GM18499 (cell line): Measurements from ENCODE around the gene OVCA2.

ENCODE experiments used
- ATAC-seq: cut with Tn5 transposase; IDR thresholded peaks from one replicate; pipeline ENCODE4 v1.9.1; 2021; ENCODE audit warnings: moderate number of reproducible peaks; ENCODE audit not compliant: insufficient read depth, unreplicated experiment

The OVCA2 gene

DNA sequence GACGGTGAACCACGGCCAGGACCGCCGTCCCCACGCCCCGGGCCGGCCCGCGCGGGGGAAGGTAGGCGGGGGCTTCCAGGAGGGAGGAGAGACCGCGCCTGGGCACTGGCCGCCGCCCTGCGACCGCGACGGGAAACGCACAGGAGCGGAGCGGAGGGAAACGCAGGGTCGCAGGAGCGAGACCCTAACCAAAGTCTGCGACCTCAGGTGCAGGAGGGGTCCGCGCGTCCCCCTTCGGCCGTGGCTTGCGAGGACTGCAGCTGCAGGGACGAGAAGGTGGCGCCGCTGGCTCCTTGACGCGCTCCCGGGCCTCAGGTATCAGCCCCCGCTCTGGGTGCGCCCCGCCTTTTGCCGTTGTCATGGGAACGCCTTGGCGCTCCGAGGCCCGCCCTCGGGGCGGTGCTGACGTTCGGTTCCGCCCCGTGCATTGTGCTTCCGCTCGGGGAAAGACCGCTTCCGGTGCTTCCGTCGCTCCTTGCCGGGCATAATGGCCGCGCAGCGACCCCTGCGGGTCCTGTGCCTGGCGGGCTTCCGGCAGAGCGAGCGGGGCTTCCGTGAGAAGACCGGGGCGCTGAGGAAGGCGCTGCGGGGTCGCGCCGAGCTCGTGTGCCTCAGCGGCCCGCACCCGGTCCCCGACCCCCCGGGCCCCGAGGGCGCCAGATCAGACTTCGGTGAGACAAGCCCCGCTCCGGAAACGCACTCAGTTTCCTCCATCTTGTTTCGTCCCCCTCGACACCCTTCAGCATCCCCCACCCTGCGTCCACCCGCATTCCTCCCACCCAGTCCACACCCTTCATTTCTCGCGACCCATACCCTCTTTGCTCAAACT, at the start of gene OVCA2:
TSS of gene OVCA2 (plus strand) at position 462 of the 829 bp plus-strand sequence. CDS start at position 488, 26 bp downstream.
- peak; percentile 65 for ATAC-seq

DNA sequence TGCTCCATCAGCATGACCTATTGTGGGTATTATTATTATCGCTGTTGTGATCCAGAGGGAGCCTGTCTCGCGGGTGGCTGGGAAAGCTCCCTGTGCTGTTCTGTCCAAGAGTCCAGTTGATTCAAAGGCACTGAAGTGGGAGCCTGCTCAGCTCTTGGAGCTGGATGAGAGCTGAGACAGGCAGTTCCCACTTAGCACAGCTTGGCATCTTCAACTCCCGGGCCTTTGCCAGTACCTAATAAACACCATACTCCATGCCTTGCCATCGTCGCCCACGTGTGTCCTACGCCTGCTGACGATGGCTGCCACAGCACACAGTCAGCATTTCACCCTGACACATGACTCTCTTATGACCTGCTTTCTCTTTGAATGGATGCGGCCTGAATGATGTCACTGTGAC, 49.3 kb upstream of the OVCA2 start:
- ATAC-seq = no peak

DNA sequence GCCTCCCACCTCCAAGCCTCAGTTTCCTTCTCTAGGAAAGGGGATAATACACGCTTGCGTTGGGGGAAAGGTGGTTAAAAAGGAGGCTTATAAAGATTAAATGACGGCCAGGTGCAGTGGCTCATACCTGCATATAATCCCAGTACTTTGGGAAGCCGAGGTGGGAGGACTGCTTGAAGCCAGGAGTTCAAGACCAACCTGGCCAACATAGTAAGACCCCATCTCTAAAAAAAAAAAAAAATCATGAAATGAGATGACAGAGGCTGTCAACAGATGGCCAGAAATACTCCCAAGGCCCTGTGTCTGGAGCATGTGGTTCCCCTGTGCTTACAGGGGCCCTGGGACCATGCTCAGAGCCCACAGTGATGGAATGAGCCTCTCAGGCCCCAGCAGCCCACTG, 47.1 kb upstream of the OVCA2 start:
- ATAC-seq = no peak

DNA sequence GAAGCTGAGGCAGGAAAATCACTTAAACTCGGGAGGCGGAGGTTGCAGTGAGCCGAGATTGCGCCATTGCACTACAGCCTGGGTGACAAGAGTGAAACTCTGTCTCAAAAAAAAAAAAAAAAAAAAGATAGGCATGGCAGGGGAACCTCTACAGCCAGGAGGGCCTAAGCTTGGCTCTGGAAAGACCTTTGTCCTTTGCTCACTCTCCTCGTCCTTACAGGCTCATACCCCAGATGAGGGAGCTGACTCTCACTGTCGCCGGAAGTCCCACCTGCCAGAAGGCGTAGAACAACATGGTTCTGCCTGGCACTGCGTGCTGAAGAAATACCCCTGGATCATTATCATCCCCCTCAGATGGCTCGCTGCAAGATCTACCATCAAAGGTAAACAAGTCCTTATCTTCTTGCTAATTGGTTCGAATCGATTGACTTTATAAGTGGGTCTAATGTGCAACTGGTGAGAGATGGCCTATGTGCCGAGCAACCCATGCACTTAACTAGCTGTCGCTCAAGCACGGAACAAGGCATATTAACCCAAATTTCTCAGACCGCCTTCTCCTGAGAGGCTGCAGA, 46.4 kb upstream of the OVCA2 start:
- no peak for ATAC-seq

DNA sequence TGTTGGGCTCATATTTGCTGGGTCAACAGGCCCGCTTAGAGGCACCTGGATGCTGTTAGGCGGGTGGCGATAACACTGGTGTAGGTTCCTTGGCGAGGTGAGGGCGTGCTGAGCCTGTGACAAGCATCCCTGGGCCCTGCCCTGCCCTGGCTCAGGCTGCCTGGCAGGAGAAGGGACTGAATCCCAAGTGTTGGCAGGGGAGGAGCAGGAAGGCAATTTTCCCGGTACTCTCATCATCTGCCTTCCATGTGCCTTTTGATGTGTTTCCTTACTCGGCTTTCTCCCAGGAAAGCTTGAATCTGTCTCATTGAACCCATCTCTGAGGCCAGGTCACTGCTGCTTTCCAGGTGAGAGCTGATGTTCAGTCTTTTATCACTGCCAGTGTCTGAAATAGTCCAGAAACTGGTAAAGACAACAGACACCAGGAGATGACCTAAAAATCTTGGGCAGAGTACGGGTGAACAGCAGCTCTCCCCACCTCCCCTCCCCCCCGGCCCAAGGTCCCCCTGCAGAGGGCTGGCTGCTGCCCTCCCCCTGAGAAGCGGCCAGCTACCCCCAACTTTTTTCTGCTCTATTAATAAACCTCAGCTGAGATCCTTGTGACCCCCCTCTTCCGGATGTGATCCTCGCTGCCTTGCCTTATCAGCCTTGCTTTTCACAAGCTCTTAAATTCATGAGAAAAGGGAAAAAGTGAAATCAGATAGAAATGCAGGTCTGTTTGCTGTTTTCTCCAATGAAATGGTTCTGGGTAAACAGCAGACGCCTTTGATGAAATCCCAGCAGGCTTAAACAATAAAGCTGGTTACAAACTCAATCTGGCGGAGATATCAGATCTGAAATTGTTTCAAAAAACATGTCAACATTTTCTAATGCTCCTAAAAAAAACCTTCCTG, 45.7 kb upstream of the OVCA2 start:
- no peak for ATAC-seq

DNA sequence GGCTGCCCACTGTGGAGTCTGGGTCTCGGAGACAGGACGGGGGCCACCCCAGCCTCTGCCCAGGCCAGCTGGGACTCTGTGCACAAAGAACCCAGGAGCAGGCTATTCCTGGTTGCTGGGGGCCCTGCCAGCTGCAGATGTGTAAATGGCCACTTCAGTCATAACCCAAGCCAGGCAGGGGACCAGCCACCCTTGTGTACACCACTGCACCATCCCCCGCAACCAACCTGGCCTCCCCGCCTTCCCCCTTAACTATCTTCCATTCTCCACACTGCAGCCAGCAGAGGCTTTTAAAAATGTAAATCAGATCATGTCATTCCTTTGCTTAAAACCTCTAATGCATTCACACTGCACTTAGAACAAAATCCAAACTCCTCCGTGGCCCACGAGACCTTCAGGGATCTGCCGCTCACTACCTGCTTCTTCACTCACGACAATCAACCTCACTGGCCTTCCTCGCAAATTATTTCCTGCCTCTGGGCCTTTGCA, 45.0 kb upstream of the OVCA2 start:
- no peak for ATAC-seq

DNA sequence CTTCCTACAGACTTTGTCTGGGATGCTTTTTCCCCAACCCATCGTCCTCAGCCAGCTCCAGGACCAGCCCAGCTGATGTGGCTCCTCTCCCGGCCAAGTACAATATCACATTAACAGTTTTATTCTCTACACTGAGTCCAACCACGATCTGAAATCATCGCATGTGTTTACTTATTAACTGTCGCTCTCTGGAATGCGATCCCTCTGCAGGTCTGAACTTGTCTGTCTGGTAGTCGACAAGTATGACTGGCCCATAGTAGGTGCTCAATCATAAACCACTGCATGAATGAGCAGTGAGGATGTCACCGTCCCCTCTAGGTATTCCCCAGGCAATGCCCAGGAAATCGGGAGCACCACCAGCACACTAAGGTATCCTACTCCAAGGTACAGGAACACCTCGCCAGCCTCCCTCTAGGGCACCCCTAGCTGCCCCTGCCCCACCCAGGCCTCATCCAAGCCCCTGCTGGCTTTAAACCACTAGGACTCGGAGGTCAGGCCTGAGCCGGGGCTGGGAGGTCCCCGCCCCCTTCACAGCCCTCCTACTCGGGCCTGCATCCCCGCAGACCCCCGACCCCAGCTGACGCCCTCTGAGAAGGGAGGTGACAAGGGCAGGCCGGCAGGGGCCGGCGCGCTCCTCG, 44.4 kb upstream of the OVCA2 start:
- no peak for ATAC-seq

DNA sequence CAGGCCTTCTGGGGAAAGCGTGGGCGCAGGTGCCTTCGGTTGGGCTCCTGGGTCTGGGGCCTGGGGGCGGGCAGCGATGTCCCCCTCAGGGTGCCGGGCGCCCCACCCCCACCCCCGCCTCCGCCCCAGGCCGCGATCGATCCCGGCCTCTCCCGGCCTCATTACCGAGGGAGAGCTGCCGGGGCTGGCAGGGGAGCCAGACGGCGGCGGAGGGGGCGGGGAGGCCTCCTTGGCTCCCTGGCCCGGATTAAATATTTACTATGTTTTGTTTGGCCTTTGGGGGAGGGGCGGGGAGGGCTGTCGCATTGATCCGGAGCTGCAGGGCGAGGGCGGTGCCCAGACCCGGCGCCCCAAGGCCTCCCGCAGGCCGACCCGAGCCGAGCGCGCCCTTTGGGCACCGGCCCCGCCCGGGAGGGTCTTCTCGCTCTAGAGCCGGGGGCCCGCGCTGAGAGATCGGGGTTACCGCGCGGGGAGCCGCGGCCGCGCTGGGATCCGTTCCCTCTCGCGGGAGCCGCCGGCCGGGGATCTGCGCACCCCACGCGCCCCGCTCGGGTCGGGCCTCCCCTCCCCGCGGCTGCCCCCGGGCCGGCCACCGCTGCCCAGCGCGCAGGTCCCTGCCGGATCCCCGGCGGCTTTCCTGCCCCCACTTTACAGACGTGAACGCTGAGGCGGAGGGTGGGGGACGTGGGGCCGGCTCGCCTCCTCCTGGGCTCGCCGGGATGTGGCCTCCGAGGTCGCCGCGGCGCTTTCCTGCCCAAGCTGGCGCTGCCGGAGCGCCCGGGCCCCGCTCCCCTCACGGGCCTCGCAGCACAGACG, 43.7 kb upstream of the OVCA2 start:
- ATAC-seq = no peak

DNA sequence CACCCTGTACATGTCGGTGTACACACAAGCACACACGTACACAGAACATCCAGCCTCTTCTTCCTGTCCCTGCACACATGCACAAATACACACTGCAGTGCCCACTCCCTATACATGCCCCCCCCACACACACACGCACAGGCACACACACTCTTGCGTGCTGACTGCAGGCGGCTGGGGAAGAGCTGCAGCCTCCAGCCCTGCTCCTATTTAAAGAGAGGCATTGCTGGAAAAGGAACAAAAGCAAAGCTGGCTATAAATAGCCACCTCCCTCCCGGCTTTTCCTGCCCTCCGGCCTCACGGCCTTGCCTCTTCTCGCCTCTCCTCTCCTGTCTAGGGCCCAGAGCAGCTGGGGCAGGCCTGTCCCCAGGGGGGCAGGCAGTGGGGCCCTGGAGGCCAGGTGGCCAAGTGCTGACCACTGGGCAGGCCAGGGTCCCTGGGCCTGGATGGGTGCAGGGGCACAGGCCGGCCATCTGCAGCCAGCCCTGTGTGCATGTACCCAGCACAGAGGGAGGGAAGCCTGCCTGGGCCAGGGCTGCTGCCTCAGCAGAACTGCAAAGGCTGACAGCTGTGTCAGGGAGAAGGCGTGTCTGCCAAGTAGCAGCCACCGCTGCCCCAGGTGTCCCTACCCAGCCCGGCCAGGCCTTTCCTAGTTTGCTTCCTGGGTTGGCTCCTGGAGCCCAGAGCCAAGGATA, 42.1 kb upstream of the OVCA2 start:
- ATAC-seq = no peak

DNA sequence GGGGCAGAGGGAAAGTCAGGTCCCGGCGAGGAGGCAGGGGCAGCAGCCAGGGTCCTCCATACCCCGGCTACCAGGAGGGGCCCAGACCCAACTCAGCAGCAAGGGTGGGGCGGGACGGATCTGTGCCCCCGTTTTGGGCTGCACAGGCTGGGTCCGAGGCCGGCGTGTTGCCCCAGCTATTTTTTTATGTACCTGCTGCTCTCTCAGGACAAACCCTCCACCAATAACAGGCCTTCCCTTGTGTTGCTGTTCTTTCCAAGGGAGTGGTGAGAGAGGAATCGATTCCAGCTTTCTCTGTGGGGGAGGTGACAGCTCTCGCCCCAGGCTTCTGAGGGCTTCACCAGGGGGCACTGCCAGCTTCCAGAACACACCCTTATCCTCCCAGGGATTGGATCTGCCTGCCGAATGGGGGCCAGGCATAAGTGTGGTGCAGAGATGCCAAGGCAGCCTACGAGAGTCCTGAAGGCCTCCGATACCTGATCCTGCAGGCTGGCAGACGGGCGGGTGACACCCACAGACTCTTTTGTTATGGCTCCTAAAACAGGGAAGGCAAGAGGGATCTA, 39.0 kb upstream of the OVCA2 start:
- no peak for ATAC-seq

DNA sequence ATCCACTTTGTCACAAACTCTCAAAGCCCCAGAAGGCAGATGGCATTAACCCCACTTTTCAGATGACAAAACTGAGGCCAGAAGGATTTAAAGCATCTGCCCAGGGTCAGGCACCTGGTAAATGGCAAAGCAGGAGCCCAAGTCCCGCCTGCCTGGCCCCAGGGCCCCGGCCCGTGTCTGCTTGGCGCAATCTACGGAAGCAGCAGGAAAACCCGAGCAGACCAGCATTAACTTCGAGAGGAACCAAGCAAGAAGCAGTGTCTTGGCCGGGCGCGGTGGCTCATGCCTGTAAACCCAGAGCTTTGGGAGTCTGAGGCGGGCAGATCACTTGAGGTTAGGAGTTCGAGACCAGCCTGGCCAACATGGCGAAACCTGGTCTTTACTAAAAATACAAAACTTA, 38.3 kb upstream of the OVCA2 start:
- ATAC-seq = no peak

DNA sequence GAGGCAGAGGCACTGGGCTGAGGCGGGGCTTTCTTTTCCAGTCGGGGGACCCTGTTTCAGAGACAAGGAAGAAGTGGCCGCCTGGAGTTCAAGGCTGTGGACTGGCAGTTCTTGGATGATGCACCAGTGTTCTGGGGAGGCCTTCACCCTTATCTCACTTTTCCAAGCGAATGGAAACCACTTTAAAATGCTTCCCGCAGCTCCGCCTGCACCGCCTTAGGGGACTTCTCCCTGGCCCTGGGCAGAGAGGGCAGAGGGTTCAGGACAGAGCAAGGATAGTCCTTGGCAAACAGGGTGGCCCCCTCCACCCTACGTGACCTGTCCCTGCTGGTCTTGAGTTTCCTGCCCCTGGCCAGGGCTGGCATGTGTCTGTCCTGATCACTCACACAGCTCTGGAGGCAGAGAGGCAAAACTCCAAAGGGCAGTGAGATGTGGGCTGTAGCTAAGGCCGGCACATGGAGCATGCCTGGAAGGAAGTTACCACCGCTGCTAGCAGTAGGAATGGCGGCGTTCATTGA, 37.3 kb upstream of the OVCA2 start:
- ATAC-seq = no peak

DNA sequence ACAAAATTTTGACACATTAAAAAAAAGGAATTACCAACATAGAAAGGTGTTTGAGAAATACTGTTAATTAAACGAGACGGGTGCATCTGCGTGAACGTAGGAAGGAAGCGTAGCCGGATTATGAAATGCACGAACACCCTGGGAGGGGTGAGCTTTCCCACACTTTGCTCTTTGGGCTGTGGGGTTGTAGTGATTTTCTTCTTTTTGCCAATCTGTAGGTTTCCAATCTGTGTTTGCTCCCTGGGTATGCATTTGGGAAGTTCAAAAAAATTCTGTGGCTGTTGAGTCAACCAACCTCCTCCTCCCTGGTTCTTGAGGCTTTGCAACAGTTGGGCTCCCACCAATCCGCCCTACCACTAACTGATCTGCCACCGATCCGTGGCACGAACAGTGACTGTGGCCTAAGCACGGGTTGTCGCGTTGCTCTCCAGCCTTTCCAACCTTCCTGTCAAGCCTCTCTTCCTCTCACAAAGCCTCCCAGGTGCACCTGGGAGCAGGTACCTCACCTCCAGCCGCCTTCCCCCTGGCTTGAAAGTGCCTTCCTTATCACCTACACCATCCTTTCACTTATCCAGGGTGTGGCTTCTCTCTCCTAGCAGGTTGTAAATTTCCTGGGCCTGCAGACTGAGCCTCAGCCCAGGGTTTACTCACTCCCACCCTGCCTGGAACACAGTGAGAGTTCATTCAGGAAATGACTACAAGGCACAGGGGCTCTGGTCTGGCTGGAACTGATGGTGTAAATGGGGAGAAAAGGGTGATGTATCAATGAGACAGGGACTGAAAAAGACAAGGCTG, 33.3 kb upstream of the OVCA2 start:
- no peak for ATAC-seq

DNA sequence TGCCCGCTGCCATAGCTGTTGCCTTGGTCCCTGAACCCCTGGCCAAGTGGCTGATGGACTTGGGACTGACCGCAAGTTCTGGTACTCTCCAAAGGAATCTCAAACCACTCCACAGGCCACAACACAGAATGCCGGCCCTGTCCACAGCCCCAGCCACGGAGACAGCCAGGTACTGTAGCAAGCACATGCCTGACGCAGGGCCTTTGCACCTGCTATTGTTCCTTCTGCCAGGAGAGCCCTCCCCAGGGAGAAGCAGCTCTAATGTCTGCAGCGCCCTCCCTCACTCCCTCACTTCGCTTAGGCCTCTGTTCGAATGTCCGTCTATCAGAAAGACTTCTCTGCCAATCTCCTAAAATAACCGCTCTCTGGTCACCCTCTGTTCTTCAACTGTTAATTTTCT, 32.1 kb upstream of the OVCA2 start:
- ATAC-seq = no peak

DNA sequence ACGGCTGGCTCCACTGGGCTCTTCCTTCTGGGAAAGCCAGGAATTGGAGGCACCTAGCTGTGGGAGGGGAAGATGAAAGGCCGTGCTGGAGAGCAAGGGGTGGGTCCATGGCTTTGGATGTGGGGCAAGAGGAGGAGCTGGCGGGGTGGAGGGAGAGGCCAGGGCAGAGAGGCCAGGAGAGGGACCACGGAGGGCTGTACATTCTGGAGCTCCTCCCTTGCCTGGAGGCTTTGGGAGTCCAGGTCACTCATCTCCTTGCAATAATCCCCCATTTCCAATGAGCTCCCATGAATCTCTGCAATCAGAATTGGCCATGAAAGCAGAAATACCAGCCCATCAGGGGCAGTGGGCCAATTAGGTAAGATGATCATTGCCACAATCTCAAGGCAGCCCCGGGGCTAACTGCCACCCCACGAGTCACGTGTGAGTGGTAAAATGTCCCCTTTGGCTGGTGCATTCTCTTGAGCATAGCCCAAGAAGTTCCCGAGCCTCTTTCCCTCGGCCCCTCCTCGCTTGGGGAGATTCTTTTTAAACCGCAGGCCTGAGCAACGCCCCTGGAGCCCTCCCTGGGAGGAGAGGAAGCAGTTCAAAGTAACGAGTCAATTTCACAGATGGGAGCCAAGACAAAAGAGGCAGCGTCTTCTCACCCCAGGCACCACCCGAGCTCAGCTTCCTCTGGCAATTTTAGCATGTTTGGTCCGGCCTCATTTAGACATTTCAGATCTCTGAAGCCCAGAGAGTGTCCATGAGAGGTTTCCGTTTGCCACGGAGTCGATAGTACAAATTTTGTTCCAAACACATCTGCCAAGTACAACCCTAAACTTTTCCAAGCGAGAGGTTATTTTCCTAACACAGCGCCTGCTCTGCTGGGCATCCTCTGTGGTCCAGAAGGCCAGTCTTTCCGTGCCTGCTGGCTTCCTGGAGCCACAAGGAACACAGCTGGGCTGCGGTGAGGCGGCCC, 30.1 kb upstream of the OVCA2 start:
- ATAC-seq = no peak

DNA sequence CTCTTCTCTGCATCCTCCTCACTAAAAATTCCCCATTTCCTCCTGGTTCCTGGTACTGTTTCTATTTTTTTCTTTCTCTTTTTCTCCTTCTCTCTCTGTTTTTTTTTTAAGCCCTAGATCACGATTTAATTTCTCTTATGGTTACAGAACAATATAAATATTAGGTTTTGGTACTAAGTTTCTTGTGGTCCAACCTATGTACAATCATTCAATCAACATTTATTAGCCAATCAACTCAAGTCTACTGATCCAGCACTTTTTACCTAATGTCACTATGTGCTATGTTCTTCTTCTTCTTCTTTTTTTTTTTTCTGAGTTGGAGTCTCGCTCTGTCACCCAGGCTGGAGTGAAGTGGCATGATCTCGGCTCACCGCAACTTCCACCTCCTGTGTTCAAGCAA, 29.3 kb upstream of the OVCA2 start:
- no peak for ATAC-seq
